ENCODE results near the gene LRRC55. TPM values are rescaled to one million over a fixed set of nuclear protein-coding genes. Genes with fewer than 3 reads are reported as not detected.

Gene LRRC55
- total RNA-seq, 6 donors from 2014 or later: 0.10 to 0.11 TPM; not detected in 4

GRCh38 chr11:57140568-57140967, 41.2 kb upstream of the LRRC55 start:
- ATAC-seq (ENCODE audit: low FRiP score in 2 of 2) (no peak), DNase-seq (no peak)
- TF ChIP-seq, protein P1, sequence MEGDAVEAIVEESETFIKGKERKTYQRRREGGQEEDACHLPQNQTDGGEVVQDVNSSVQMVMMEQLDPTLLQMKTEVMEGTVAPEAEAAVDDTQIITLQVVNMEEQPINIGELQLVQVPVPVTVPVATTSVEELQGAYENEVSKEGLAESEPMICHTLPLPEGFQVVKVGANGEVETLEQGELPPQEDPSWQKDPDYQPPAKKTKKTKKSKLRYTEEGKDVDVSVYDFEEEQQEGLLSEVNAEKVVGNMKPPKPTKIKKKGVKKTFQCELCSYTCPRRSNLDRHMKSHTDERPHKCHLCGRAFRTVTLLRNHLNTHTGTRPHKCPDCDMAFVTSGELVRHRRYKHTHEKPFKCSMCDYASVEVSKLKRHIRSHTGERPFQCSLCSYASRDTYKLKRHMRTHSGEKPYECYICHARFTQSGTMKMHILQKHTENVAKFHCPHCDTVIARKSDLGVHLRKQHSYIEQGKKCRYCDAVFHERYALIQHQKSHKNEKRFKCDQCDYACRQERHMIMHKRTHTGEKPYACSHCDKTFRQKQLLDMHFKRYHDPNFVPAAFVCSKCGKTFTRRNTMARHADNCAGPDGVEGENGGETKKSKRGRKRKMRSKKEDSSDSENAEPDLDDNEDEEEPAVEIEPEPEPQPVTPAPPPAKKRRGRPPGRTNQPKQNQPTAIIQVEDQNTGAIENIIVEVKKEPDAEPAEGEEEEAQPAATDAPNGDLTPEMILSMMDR (IDR thresholded peaks at IDR 0.05): no peak
- TF ChIP-seq POLR2AphosphoS5 (IDR thresholded peaks at IDR 0.05) (no peak), EP300 (IDR thresholded peaks at IDR 0.05) (no peak), POLR2A (IDR thresholded peaks at IDR 0.05) (no peak)
- no peak overlapping the region for H3K4me3 ChIP-seq
- H3K36me3 ChIP-seq: no peaks in the 10 kb centered on the region
- no peaks in the 10 kb centered on the region for H3K4me1 ChIP-seq
- no peaks in the 10 kb centered on the region for H3K9me3 ChIP-seq
- no peaks in the 10 kb centered on the region for H3K27me3 ChIP-seq
- H3K27ac ChIP-seq: no peak overlapping the region
- WGBS, 2 donors: 45 to 74% methylated on average over 2 of the region's 2 CpGs

GRCh38 chr11:57143459-57143858, 38.3 kb upstream of the LRRC55 start:
- Histone ChIP-seq H3K27me3 (no peaks in the 10 kb centered on the region), H3K9me3 (no peaks in the 10 kb centered on the region), H3K36me3 (no peaks in the 10 kb centered on the region), H3K4me3 (no peak overlapping the region), H3K27ac (no peak overlapping the region), H3K4me1 (no peaks in the 10 kb centered on the region)
- TF ChIP-seq POLR2A (IDR thresholded peaks at IDR 0.05) (no peak), EP300 (IDR thresholded peaks at IDR 0.05) (no peak), POLR2AphosphoS5 (IDR thresholded peaks at IDR 0.05) (no peak)
- TF ChIP-seq, protein P1 (IDR thresholded peaks at IDR 0.05): no peak
- ATAC-seq (ENCODE audit: low FRiP score in 2 of 2) (no peak), DNase-seq (no peak)
- WGBS, 2 donors: 88 to 91% methylated on average over 4 of the region's 4 CpGs

DNA sequence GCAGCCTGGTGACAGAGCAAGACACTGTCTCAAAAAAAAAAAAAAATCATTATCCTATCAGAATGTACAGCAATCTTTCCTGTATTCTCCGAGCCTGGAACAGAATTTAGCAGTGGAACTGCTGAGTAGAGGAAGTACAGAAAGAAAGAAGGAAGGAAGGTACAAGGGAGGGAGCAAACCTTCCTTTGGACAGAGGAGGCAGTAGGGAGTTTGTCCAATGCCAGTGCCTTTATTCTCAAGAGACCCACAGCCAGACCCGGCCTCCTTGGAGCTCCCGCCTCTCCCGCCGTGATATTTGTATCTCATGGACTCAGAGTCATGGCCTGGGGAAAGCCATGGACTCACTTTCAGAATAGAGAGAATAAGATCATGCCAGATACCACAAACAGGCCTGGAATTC, 37.7 kb upstream of the LRRC55 start:
- TF ChIP-seq POLR2A (IDR thresholded peaks at IDR 0.05) (no peak), POLR2AphosphoS5 (IDR thresholded peaks at IDR 0.05) (no peak), EP300 (IDR thresholded peaks at IDR 0.05) (no peak)
- TF ChIP-seq, protein P1 (IDR thresholded peaks at IDR 0.05): no peak
- DNase-seq (no peak), ATAC-seq (ENCODE audit: low FRiP score in 2 of 2) (no peak)
- 81 to 84% methylated on average over 5 of the region's 5 CpGs for WGBS, 2 donors
- Histone ChIP-seq H3K27ac (no peak overlapping the region), H3K36me3 (no peaks in the 10 kb centered on the region), H3K27me3 (no peaks in the 10 kb centered on the region), H3K9me3 (no peaks in the 10 kb centered on the region), H3K4me3 (no peak overlapping the region), H3K4me1 (no peaks in the 10 kb centered on the region)

- H3K36me3 ChIP-seq: no peaks in the 10 kb centered on the region
- ATAC-seq (ENCODE audit: low FRiP score in 2 of 2): no peak
- H3K4me1 ChIP-seq: no peaks in the 10 kb centered on the region
- TF ChIP-seq, protein P1 (IDR thresholded peaks at IDR 0.05): no peak
- TF ChIP-seq EP300 (IDR thresholded peaks at IDR 0.05) (no peak), POLR2AphosphoS5 (IDR thresholded peaks at IDR 0.05) (no peak), POLR2A (IDR thresholded peaks at IDR 0.05) (no peak)
- H3K9me3 ChIP-seq: no peaks in the 10 kb centered on the region
- DNase-seq: no peak
- 29 to 41% methylated on average over 6 to 9 of the region's 9 CpGs for WGBS, 2 donors
- no peaks in the 10 kb centered on the region for H3K27me3 ChIP-seq
- no peak overlapping the region for H3K27ac ChIP-seq
- H3K4me3 ChIP-seq: no peak overlapping the region
These were observed 37.0 kb upstream of the LRRC55 start for GRCh38 chr11:57144531-57145320.

- ATAC-seq (ENCODE audit: low FRiP score in 2 of 2) (no peak), DNase-seq (no peak)
- 87 to 93% methylated on average over 3 of the region's 3 CpGs for WGBS, 2 donors
- Histone ChIP-seq H3K9me3 (no peaks in the 10 kb centered on the region), H3K27ac (no peak overlapping the region), H3K4me3 (no peak overlapping the region), H3K4me1 (peaks cover 0 to 10% (median 8%) of the 10 kb centered on the region in 4 donors), H3K27me3 (no peaks in the 10 kb centered on the region), H3K36me3 (no peaks in the 10 kb centered on the region)
- TF ChIP-seq, protein P1 (IDR thresholded peaks at IDR 0.05): no peak
- TF ChIP-seq EP300 (IDR thresholded peaks at IDR 0.05) (no peak), POLR2A (IDR thresholded peaks at IDR 0.05) (no peak), POLR2AphosphoS5 (IDR thresholded peaks at IDR 0.05) (no peak)
These were observed 35.5 kb upstream of the LRRC55 start for GRCh38 chr11:57146301-57146700.

Measured in upper lobe of left lung (tissue), 6 donors.